ENCODE data around the gene PHKB.
"Not testable (repeated sequence)": the region's sequence is repeated elsewhere in the genome, so short reads cannot be mapped to it uniquely, and the experiment has no call there.

The PHKB gene

GRCh38 chr16:47511882-47512281, 50.8 kb downstream of the PHKB start:
- no peak for DNase-seq

DNA sequence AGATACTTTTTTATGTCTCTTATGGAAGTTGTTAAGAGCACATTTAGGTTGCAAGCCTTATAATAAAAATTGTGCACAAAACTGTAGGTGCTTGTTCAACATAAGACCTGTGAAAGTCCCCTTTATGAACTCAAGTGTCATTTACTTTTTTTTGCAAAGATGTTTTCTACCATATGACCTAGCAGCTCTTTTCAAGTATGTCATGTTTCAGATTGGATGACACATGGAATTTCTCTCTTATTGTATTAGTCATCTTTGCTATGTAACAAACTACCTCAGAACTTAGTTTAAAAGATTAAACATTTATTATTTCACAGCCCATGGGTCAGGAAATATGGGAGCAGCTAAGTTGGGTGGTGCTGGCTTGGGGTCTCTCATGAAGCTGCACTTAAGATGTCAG, 57.9 kb downstream of the PHKB start:
- no peak for DNase-seq

DNA sequence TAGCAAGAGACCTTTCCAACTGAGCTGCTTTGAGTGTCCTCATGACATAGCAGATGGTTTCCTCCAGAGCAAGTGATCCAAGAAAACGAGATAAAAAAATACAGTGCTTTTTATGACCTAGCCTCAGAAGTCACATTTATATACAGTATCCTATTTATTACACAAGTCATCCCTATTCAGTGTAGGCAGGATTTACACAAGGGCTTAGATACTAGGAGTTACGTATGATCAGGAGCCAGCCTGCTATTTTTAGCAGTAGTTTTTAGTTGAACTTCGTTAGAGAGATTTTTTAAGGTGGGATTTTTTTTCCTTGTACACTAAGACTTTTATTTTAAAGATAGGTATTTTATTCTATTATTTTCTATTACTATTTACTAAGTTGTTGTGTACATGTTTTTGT, 58.4 kb downstream of the PHKB start:
- no peak for DNase-seq

DNA sequence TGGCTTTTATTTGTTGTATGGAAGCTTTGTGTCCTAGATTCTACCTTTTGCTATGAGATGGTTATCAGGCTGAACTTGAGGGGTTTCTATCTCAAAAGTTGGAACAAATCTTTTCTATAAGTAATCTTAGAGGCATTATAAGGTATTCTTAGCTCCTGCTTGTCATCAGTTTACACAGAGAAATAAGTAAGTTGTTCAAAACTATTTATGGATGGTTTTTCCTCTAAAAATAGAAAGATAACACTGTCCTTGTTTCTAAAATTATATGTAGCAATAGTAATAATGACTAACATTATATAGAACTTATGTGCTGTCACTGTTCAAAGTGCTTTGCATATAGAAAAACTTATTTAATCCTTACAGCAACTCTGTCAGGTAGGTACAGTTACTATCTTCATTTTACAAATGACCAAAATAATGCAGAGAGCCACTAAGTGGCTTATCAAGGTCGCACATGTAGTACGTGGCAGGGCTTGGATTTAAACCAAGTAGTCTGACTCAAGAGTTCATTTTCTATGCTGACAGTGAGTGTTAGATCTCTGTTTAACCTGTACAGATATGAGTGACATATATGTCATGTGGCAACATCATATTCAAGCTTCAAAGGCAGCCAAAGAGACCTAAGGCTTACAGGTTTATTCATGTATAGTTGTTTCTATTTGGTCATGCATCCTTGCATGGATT, 59.0 kb downstream of the PHKB start:
- no peak for DNase-seq

DNA sequence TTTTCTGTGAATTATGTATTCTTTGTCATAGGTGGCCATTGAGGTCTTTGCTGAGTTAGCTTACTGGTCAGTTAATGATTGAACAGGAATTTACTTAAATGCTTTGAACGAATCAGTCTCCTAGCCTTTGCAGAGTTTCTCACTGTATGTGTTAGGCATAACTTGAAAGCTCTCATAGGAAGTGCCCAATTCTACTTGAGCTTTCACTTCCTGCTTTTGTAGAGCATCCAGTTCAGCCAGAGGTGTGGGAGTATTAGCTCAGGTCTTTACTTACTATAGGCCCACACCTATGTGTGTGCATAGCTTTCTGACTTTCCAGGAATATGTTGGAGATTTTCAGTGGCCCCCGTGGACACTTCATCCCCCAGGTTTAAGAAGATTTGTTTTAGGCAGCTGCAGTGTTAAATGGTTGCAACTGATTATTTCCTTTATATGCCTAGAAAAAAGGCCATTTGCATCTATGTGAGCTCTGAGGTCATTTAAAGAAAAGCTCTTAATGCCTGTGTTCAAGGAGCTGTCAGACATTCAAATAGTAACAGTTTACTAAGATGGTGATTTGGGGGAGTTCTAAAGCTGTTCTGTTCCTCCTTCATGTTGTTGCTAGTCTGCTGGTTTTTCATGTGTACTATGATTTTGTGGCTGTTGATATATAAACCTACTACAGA, 62.3 kb downstream of the PHKB start:
- DNase-seq: no peak

DNA sequence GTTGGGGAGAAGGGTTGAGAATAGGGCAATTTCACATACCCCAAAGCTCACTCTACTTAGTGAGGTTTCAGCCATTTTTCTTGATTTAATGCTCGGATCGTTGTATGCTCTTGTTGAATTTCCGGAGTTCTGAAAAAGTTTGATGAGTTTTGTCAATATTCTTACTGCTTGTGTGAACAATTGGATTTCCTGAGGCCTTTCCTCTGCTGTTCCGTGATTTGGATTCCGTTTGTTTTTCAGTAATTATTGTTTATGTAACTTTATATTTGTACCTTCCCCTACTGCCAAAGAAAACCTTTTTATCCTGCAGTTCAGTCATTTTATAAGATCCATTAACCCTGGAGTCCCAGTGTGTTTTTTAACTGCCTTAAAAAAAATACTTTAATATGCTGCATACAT, 62.9 kb downstream of the PHKB start:
- no peak for DNase-seq

DNA sequence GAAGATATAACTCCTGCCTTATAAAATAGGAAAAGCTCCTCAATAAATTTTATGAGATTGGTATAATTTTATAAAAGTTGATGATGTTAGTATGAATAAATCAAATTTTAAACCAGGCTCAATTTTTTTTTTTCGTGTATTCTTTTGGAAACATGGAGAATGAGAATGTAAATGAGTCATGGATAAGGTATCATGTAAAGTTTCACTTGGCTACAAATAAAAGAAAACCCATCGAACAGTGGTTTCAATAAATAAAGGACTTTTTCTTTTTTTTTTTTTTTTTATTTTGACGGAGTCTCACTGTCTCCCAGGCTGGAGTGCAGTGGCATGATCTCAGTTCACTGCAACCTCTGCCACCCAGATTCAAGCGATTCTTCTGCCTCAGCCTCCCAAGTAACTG, 67.3 kb downstream of the PHKB start:
- DNase-seq: no peak

- no peak for DNase-seq
These were observed 72.7 kb downstream of the PHKB start for GRCh38 chr16:47533744-47534292.

DNA sequence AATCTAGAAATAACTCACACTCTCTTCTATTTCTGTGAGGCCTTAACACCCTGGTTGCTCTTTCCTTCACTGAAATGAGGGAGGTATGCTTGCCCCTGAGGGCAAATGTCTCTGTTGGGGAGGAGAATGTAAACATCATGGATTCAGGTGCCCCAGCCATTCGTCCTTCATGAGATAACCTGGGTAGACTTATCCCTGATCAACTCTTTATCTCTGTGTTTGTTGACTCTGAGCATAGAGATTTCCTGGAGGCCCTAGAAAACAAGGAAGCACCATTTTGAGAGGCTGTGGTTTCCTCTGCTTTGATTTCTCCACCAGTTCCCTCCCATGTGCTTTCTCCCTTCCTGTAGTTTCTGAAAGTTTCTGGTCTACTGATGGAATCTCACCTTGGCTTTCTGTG, 77.3 kb downstream of the PHKB start:
- DNase-seq: no peak

DNA sequence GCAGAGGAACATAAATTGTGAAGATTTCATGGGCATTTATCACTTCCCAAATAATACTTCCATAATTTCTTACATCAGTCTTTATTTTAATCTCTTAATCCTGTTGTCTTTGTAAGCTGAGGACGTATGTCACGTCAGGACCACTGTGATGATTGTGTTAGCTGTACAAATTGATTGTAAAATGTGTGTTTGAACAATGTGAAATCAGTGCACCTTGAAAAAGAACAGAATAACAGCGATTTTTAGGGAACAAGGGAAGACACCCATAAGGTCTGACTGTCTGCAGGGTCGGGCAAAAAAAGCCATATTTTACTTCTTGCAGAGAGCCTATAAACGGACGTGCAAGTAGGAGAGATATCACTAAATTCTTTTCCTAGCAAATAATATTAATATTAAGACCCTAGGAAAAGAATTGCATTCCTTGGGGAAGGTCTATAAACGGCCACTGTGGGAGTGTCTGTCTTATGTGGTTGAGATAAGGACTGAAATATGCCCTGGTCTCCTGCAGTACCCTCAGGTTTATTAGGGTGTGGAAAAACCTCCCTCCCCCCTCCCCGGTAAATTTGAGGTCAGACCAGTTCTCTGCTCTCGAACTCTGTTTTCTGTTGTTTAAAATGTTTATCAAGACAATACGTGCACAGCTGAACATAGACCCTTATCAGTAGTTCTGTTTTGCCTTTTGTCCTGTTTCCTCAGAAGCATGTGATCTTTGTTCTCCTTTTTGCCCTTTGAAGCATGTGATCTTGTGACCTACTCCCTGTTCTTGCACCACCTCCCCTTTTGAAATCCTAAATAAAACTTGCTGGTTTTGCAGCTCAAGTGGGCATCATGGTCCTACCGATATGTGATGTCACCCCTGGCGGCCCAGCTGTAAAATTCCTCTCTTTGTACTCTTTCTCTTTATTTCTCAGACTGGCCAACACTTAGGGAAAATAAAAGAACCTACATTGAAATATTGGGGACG, 78.9 kb downstream of the PHKB start:
- peak; percentile 3 for DNase-seq

- not testable (repeated sequence) for DNase-seq
These were observed 80.0 kb downstream of the PHKB start for GRCh38 chr16:47541135-47541534.

GRCh38 chr16:47544255-47544654, 83.1 kb downstream of the PHKB start:
- not testable (repeated sequence) for DNase-seq

DNA sequence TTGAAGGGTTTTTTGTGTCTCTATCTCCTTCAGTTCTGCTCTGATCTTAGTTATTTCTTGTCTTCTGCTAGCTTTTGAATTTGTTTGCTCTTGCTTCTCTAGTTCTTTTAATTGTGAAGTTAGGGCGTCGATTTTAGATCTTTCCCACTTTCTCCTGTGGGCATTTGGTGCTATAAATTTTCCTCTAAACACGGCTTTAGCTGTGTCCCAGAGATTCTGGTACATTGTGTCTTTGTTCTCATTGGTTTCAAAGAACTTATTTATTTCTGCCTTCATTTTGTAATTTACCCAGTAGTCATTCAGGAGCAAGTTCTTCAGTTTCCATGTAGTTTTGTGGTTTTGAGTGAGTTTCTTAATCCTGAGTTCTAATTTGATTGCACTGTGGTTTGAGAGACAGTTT, 90.1 kb downstream of the PHKB start:
- not testable (repeated sequence) for DNase-seq

DNA sequence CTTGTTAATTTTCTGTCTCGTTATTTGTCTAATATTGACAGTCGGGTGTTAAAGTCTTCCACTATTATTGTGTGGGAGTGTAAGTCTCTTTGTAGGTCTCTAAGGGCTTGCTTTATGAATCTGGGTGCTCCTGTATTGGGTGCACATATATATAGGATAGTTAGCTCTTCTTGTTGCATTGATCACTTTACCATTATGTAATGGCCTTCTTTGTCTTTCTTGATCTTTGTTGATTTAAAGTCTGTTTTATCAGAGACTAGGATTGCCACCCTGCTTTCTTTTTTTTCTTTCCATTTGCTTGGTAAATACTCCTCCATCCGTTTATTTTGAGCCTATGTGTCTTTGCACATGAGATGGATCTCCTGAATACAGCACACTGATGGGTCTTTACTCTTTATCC, 90.6 kb downstream of the PHKB start:
- not testable (repeated sequence) for DNase-seq

DNA sequence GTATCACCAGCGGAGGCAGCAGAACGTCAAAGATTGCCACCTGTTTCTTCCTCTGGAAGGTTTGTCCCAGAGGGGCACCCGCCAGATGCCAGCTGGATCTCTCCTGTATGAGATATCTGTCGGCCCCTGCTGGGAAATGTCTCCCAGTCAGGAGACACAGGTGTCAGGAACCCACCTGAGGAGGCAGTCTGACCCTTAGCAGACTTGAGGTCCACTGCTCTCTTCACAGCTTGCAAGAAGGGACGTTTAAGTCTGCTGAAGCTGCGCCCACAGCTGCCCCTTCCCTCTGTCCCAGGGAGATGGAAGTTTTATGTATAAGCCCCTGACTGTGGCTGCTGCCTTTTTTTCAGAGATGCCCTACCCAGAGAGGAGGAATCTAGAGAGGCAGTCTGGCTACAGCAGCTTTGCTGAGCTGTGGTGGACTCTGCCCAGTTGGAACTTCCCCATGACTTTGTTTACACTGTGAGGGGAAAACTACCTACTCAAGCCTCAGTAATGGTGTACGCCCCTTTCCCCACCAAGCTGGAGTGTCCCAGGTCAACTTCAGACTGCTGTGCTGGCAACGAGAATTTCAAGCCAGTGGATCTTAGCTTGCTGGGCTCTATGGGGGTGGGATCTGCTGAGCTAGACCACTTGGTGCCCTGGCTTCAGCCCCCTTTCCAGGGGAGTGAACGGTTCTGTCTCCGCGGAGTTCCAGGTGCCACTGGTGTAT, 92.9 kb downstream of the PHKB start:
- no peak for DNase-seq

GRCh38 chr16:47554587-47554986, 93.5 kb downstream of the PHKB start:
- not testable (repeated sequence) for DNase-seq

GRCh38 chr16:47561286-47561685, 100.2 kb downstream of the PHKB start:
- DNase-seq: no peak

DNA sequence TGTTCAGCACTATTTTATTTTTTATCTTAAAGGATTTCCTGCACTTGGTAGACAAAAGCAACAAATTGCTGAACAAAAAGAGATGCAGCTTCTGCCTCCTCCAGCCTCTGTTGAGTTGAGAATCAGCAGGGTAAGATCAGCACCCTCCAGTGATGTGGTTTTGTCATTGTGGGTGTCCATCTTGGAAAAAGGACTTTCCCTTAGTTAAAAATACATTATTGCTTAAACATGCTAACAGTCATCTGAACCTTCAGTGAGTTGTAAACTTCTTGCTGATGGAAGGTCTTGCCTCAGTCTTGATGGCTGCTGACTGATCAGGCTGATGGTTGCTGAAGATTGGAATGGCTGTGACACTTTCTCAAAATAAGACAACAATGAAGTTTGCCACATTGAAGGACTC, 101.2 kb downstream of the PHKB start:
- no peak for DNase-seq

DNA sequence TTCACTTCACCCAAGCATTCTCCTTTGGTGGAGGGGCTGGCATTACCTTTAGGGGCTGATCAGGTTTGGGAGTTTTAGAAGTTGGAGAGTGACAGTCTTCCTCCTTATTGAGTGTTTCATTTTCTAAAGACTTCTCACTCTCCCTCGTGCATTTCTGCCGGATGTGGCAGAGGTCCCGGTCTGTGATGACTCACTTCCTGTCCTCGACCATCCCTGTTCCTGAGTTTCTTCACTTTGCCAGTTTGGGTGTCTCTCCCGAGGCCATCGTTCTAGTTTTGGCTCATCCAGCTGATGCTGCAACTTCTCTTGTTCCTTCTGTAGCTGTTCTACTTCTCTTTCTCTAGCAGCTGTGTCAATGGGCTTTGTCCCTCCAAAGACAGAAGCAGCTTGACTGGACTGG, 104.3 kb downstream of the PHKB start:
- no peak for DNase-seq

- DNase-seq: no peak
These were observed 106.2 kb downstream of the PHKB start for GRCh38 chr16:47567321-47567720.

DNA sequence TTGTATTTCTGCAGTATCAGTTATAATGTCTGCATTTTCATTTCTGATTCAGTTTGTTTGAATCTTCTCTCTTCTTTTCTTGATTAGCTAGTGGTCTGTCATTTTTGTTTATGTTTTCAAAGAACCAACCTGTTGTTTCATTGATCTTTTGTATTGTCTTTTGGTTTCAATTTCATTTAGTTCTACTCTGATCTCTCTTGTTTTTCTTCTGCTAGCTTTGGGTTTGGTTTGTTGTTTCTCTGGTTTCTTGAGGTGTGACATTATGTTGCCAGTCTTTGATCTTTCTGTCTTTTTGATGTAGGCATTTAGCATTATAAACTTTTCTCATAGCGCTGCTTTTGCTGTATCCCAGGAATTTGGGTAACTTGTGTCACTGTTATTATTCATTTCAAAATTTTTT, 107.2 kb downstream of the PHKB start:
- no peak for DNase-seq

GRCh38 chr16:47571049-47571448, 109.9 kb downstream of the PHKB start:
- DNase-seq: no peak

DNA sequence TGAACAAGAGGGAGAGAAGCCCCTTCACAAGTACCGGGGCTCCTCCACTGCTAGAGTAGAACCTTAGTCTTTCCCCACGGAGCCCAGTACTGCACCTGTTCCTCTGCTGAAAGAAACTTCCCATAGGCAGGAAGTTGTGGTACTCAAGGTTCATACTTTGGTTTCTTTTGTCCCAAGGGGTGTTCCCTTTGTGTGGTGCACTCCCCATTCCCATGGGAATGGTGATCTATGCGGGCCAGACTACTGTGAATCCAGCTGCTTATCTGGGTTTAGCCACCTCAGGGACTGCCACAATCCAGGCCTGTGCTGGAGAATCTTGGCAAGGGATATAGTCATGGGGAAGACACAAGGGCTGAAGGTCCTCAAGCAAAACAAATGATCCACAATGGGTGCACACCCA, 110.6 kb downstream of the PHKB start:
- no peak for DNase-seq
